CD4-positive, alpha-beta T cell (primary cell): ENCODE results near the gene WAC. TPM values are rescaled to one million over a fixed set of nuclear protein-coding genes. Genes with fewer than 3 reads are reported as not detected.

Experiments used
- ATAC-seq: fragments of 200-7000 bp; cut with Tn5 transposase; one replicate; pipeline ENCODE4 v1.10.0; 2022; ENCODE audit warnings: mild to moderate bottlenecking; ENCODE audit not compliant: poor library complexity
- CTCF ChIA-PET: fragments of 350-600 bp; sonication (Branson Sonifier 250); formaldehyde crosslinking; loops from one replicate; lab custom pipeline; 2021; ENCODE audit warnings: antibody characterized with exemption, inconsistent platforms; lab: Charles Lee
- POLR2A ChIA-PET: fragments of 350-600 bp; sonication (Branson Sonifier 250); formaldehyde crosslinking; loops from one replicate; lab custom pipeline; 2021; ENCODE audit warnings: antibody characterized with exemption, inconsistent platforms; lab: Charles Lee
- DNase-seq, 14 experiments: peaks; one replicate each; pipeline ENCODE4 v3.0.0-alpha.2; 2013 to 2020; ENCODE audit warnings: mixed read lengths in 2 of 14
- H3K27ac ChIP-seq, 2 donors: one replicate each; pipeline versions ENCODE4 v1.5.1 to v1.7.0; 2013; ENCODE audit warnings: low read length in 2 of 2, low read depth in 1 of 2, mild to moderate bottlenecking in 1 of 2
- H3K27me3 ChIP-seq, 2 experiments: 1 replicate in 1 of 2; 2 replicates in 1 of 2; pipeline versions ENCODE4 v1.6.1 to v1.7.0; 2013; ENCODE audit warnings: low read length in 2 of 2, control low read depth in 1 of 2, mild to moderate bottlenecking in 1 of 2, moderate library complexity in 1 of 2; ENCODE audit not compliant: insufficient read depth in 2 of 2, control insufficient read depth in 1 of 2
- H3K36me3 ChIP-seq: one replicate; pipeline ENCODE4 v1.6.1; 2013; ENCODE audit warnings: low read length, control low read depth; ENCODE audit not compliant: insufficient read depth
- H3K4me1 ChIP-seq: one replicate; pipeline ENCODE4 v1.6.1; 2013; ENCODE audit warnings: low read length, control low read depth; ENCODE audit not compliant: insufficient read depth
- H3K4me3 ChIP-seq: one replicate; pipeline ENCODE4 v1.5.1; 2013; ENCODE audit warnings: mild to moderate bottlenecking, low read length, moderate library complexity
- H3K9me3 ChIP-seq, 2 experiments: 1 replicate in 1 of 2; 2 replicates in 1 of 2; pipeline versions ENCODE4 v1.6.1 to v1.7.0; 2013; ENCODE audit warnings: low read length in 2 of 2, mild to moderate bottlenecking in 2 of 2, control low read depth in 1 of 2, moderate library complexity in 1 of 2; ENCODE audit not compliant: control insufficient read depth in 1 of 2, insufficient read depth in 1 of 2
- H3K27ac Mint-ChIP-seq: one replicate; pipeline ENCODE4 v1.8.0; 2020; ENCODE audit warnings: mixed read lengths
- H3K27me3 Mint-ChIP-seq: one replicate; pipeline ENCODE4 v1.8.0; 2021; ENCODE audit warnings: mixed read lengths
- H3K36me3 Mint-ChIP-seq: one replicate; pipeline ENCODE4 v1.8.0; 2021; ENCODE audit warnings: low read depth, mixed read lengths
- H3K4me1 Mint-ChIP-seq: one replicate; pipeline ENCODE4 v1.8.0; 2021; ENCODE audit warnings: low read depth, mixed read lengths
- H3K4me3 Mint-ChIP-seq: one replicate; pipeline ENCODE4 v1.8.0; 2020; ENCODE audit warnings: mild to moderate bottlenecking, mixed read lengths
- H3K9me3 Mint-ChIP-seq: one replicate; pipeline ENCODE4 v1.8.0; 2020; ENCODE audit warnings: mixed read lengths
- intact Hi-C, 2 experiments: fragments of 100-400 bp; cut with DNase I in 1 of 2; cut with micrococcal nuclease in 1 of 2; formaldehyde crosslinking; loops; one replicate each; pipeline versions ENCODE4 v1.15.1 to v1.9.0; 2023 to 2025; cut with DNase I, micrococcal nuclease
- total RNA-seq, 174 experiments: library from RNA in 2 of 174; stranded (reverse) in 2 of 174; gene quantifications; one replicate each; pipeline ENCODE4 v1.2.3 and lab custom pipeline; 2021 to 2026
- TF ChIP-seq, protein P1 (sequence below): fragments of 200-600 bp; IDR thresholded peaks from one replicate; pipeline ENCODE4 v1.8.0; 2022; ENCODE audit warnings: antibody characterized with exemption, mild to moderate bottlenecking

WAC gene
- total RNA-seq, 2 experiments from 2014 or later = 169 to 177 TPM

DNA sequence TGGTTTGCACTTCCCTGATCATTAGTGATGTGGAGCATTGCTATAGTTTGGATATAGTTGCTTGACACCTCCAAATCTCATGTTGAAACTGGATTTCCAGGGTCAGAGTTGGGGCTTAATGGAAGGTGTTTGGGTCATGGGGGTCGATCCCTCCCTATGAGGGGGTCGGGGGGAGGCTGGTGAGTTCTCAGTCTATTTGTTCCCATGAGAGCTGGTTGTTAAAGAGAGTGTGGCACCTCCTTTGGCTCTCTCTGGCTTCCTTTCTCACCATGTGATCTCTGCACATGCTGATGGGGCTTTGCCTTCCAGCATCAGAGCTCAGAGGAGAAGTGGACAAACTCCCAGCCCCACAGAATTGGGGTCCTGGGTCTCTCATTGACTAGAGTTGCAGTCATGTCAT lies 107.6 kb downstream of the WAC start:
- ChIA-PET CTCF (no interaction called here), POLR2A (no interaction called here)
- H3K27ac Mint-ChIP-seq = no peak overlapping the region
- Histone ChIP-seq H3K36me3 (no peaks in the 10 kb centered on the region), H3K4me1 (no peaks in the 10 kb centered on the region), H3K4me3 (no peak overlapping the region), H3K27me3 (peaks cover 0 to 2% of the 10 kb centered on the region in 2 experiments), H3K9me3 (peaks cover 11% of the 10 kb centered on the region in 2 experiments), H3K27ac (no peak overlapping the region)
- TF ChIP-seq, protein P1, sequence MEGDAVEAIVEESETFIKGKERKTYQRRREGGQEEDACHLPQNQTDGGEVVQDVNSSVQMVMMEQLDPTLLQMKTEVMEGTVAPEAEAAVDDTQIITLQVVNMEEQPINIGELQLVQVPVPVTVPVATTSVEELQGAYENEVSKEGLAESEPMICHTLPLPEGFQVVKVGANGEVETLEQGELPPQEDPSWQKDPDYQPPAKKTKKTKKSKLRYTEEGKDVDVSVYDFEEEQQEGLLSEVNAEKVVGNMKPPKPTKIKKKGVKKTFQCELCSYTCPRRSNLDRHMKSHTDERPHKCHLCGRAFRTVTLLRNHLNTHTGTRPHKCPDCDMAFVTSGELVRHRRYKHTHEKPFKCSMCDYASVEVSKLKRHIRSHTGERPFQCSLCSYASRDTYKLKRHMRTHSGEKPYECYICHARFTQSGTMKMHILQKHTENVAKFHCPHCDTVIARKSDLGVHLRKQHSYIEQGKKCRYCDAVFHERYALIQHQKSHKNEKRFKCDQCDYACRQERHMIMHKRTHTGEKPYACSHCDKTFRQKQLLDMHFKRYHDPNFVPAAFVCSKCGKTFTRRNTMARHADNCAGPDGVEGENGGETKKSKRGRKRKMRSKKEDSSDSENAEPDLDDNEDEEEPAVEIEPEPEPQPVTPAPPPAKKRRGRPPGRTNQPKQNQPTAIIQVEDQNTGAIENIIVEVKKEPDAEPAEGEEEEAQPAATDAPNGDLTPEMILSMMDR = no peak
- H3K4me3 Mint-ChIP-seq = no peak overlapping the region
- H3K27me3 Mint-ChIP-seq = peaks cover 4% of the 10 kb centered on the region
- no peak for DNase-seq
- H3K9me3 Mint-ChIP-seq = peaks cover 6% of the 10 kb centered on the region
- no peak for ATAC-seq
- H3K36me3 Mint-ChIP-seq = peaks cover 4% of the 10 kb centered on the region
- no peaks in the 10 kb centered on the region for H3K4me1 Mint-ChIP-seq
- intact Hi-C loops = no loop called here

DNA sequence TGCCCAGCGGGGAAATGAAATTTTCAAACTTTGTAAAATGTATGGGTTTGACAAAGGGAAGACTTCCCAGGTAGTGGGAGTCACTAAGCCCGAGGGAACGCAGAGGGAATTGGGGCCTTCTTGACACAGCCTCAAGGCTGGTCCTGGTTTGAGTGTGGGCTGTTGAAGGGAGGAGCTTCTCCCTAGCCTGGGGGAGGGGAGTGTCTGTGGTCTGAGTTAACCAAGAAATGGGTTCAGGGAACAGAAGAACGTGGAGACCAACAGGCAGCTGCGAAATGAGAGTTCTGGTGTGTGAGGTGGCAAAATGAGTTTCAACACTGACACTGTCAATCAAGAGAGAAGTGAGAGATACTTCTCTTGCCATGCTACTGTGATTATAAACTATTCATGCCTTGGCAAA lies 111.7 kb downstream of the WAC start:
- Mint-ChIP-seq H3K27ac (no peak overlapping the region), H3K4me1 (no peaks in the 10 kb centered on the region), H3K9me3 (no peaks in the 10 kb centered on the region), H3K27me3 (peaks cover 12% of the 10 kb centered on the region), H3K4me3 (no peak overlapping the region), H3K36me3 (peaks cover 1% of the 10 kb centered on the region)
- DNase-seq = no peak
- Histone ChIP-seq H3K4me3 (no peak overlapping the region), H3K27ac (no peak overlapping the region), H3K9me3 (peaks cover 0 to 2% of the 10 kb centered on the region in 2 experiments), H3K4me1 (no peaks in the 10 kb centered on the region), H3K36me3 (no peaks in the 10 kb centered on the region), H3K27me3 (no peaks in the 10 kb centered on the region)
- ATAC-seq = no peak
- intact Hi-C loops = no loop called here
- ChIA-PET POLR2A (no interaction called here), CTCF (no interaction called here)
- TF ChIP-seq, protein P1 = no peak

DNA sequence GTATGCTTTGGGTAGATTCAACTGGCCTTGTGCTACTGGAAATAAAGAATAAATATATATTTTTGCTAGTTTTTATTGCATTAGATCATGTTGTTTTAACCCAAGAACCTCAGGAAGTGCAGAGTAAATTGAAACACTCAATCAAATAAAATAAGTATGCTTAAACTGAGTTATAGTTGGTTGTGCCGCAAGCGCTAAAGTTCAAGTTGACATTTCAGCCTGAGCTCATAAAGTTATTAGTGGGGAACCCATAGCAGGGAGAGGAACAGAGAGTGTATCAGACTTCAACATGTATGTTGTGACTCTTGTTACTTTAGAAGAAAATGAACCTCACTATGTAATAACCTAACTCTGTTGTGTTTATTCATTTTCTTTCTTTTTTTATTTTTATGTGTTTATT lies 119.2 kb downstream of the WAC start:
- Mint-ChIP-seq H3K36me3 (no peaks in the 10 kb centered on the region), H3K4me3 (no peak overlapping the region), H3K27ac (no peak overlapping the region), H3K4me1 (no peaks in the 10 kb centered on the region), H3K27me3 (peaks cover 25% of the 10 kb centered on the region), H3K9me3 (no peaks in the 10 kb centered on the region)
- ATAC-seq (no peak), DNase-seq (no peak)
- H3K27ac ChIP-seq = no peak overlapping the region
- intact Hi-C loops = no loop called here
- no peak overlapping the region for H3K4me3 ChIP-seq
- H3K9me3 ChIP-seq = no peaks in the 10 kb centered on the region
- ChIA-PET CTCF (interaction anchor here (1.8 kb wide), 1 partner anchor 12 kb away, joined by 7 read pairs; no protein-coding TSS in a partner anchor), POLR2A (no interaction called here)
- H3K4me1 ChIP-seq = no peaks in the 10 kb centered on the region
- no peaks in the 10 kb centered on the region for H3K27me3 ChIP-seq
- TF ChIP-seq, protein P1 = no peak
- no peaks in the 10 kb centered on the region for H3K36me3 ChIP-seq
